ENCODE data around the gene TNNI2.

Gene TNNI2

GRCh38 chr11:1847006-1847735, 8.4 kb downstream of the TNNI2 start:
- DNase-seq, result no peak

- no peak for DNase-seq
Observed at GRCh38 chr11:1847926-1848639, 9.3 kb downstream of the TNNI2 start.

GRCh38 chr11:1848640-1849430, 10.1 kb downstream of the TNNI2 start:
- no peak for DNase-seq

- no peak for DNase-seq
Observed at GRCh38 chr11:1851468-1852180, 12.8 kb downstream of the TNNI2 start.

GRCh38 chr11:1852271-1852876, 13.6 kb downstream of the TNNI2 start:
- DNase-seq, result no peak

- DNase-seq, result no peak
Observed at GRCh38 chr11:1852877-1853276, 14.1 kb downstream of the TNNI2 start, which contains the start of gene LSP1. Gene LSP1, plus strand, starts transcription at chr11:1853084. Its CDS starts 61 bp downstream, at chr11:1853145.

- DNase-seq, result no peak
Observed at GRCh38 chr11:1853376-1854131, 14.8 kb downstream of the TNNI2 start.

- DNase-seq, result no peak
Observed at GRCh38 chr11:1854132-1854948, 15.6 kb downstream of the TNNI2 start.

GRCh38 chr11:1854949-1855885, 16.4 kb downstream of the TNNI2 start:
- no peak for DNase-seq

GRCh38 chr11:1855886-1856265, 17.1 kb downstream of the TNNI2 start:
- no peak for DNase-seq

- DNase-seq, result no peak
Observed at GRCh38 chr11:1856306-1857005, 17.7 kb downstream of the TNNI2 start.

GRCh38 chr11:1857064-1857463, 18.3 kb downstream of the TNNI2 start:
- no peak for DNase-seq

- no peak for DNase-seq
Observed at GRCh38 chr11:1858154-1858553, 19.4 kb downstream of the TNNI2 start.

- no peak for DNase-seq
Observed at GRCh38 chr11:1858576-1858975, 19.8 kb downstream of the TNNI2 start.

- DNase-seq, result no peak
Observed at GRCh38 chr11:1859004-1859403, 20.2 kb downstream of the TNNI2 start.

GRCh38 chr11:1860108-1860507, 21.3 kb downstream of the TNNI2 start:
- DNase-seq, result no peak

GRCh38 chr11:1861435-1862411, 22.9 kb downstream of the TNNI2 start:
- no peak for DNase-seq
